Panc1 (cell line): ENCODE results near the gene KCNH6.

Experiments
- POLR2AphosphoS5 ChIP-seq: IDR thresholded peaks from 2 replicates; pipeline ENCODE4 v1.6.1; 2012; ENCODE audit warnings: mild to moderate bottlenecking, low read depth, low read length, moderate library complexity
- TF ChIP-seq, protein P1 (sequence below): fragments of 450-650 bp; IDR thresholded peaks from 2 replicates; pipeline ENCODE4 v1.5.1; 2017; ENCODE audit warnings: mild to moderate bottlenecking

DNA sequence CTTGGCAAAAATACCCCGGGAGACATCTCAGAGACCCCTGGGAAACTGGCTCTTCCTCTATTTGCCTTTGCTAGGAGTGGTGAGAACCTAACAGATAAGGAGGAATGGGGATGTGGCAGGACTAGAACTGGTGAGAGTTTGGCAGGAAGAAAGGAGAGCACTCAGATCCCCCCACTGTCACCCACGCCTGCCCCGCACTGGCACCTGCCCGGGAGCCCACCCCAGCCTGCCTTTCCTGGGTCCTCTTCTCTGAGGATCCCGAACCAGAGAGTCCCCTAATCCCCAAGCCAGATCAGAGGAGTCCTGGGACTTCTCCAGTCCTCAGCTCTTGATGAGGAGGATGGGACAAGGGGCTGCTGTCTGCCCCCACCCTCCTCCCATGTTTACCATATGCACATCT is 3.7 kb downstream of the KCNH6 start:
- TF ChIP-seq, protein P1, sequence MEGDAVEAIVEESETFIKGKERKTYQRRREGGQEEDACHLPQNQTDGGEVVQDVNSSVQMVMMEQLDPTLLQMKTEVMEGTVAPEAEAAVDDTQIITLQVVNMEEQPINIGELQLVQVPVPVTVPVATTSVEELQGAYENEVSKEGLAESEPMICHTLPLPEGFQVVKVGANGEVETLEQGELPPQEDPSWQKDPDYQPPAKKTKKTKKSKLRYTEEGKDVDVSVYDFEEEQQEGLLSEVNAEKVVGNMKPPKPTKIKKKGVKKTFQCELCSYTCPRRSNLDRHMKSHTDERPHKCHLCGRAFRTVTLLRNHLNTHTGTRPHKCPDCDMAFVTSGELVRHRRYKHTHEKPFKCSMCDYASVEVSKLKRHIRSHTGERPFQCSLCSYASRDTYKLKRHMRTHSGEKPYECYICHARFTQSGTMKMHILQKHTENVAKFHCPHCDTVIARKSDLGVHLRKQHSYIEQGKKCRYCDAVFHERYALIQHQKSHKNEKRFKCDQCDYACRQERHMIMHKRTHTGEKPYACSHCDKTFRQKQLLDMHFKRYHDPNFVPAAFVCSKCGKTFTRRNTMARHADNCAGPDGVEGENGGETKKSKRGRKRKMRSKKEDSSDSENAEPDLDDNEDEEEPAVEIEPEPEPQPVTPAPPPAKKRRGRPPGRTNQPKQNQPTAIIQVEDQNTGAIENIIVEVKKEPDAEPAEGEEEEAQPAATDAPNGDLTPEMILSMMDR, result no peak
- no peak for TF ChIP-seq POLR2AphosphoS5
